GM23248 (cell line): ENCODE measurements around the gene MYT1. TPM values are rescaled to one million over a fixed set of nuclear protein-coding genes. Genes with fewer than 3 reads are reported as not detected.

Experiments
- DNase-seq: peaks from one replicate; pipeline ENCODE4 v3.0.0-alpha.2; 2015
- H2AFZ ChIP-seq: fragments of 200-600 bp; sonication (generic); 2 replicates; pipeline ENCODE4 v1.6.1; 2016; ENCODE audit warnings: antibody characterized with exemption
- H3F3A ChIP-seq: fragments of 200-600 bp; sonication (generic); 2 replicates; pipeline ENCODE4 v1.6.1; 2016; ENCODE audit warnings: mild to moderate bottlenecking, antibody characterized with exemption, mixed run types; ENCODE audit not compliant: insufficient read depth
- H3K27ac ChIP-seq: fragments of 200-600 bp; sonication (generic); 2 replicates; pipeline ENCODE4 v1.5.1; 2016; ENCODE audit warnings: mild to moderate bottlenecking
- H3K27me3 ChIP-seq: fragments of 200-600 bp; sonication (generic); replicated peaks from 2 replicates; pipeline ENCODE4 v1.6.1; 2016; ENCODE audit warnings: mild to moderate bottlenecking; ENCODE audit not compliant: insufficient read depth
- H3K36me3 ChIP-seq: fragments of 200-600 bp; sonication (generic); 2 replicates; pipeline ENCODE4 v1.6.1; 2016; ENCODE audit warnings: low read depth, mild to moderate bottlenecking
- H3K4me1 ChIP-seq: fragments of 200-600 bp; sonication (generic); 2 replicates; pipeline ENCODE4 v1.6.1; 2016; ENCODE audit warnings: mild to moderate bottlenecking; ENCODE audit not compliant: insufficient read depth
- H3K4me2 ChIP-seq: fragments of 200-600 bp; sonication (generic); one replicate; pipeline ENCODE4 v1.6.1; 2016; ENCODE audit warnings: mild to moderate bottlenecking; ENCODE audit not compliant: unreplicated experiment
- H3K4me3 ChIP-seq: fragments of 200-600 bp; sonication (generic); 2 replicates; pipeline ENCODE4 v1.5.1; 2016; ENCODE audit warnings: mild to moderate bottlenecking
- H3K79me2 ChIP-seq: fragments of 200-600 bp; sonication (generic); 2 replicates; pipeline ENCODE4 v1.6.1; 2016; ENCODE audit warnings: mild to moderate bottlenecking; ENCODE audit not compliant: insufficient read depth
- H3K9ac ChIP-seq: fragments of 200-600 bp; sonication (generic); 2 replicates; pipeline ENCODE4 v1.6.1; 2016; ENCODE audit warnings: mild to moderate bottlenecking
- H3K9me2 ChIP-seq: fragments of 200-600 bp; sonication (generic); 2 replicates; pipeline ENCODE4 v1.6.1; 2016; ENCODE audit warnings: mixed run types, mild to moderate bottlenecking, moderate library complexity; ENCODE audit not compliant: insufficient read depth
- H3K9me3 ChIP-seq: fragments of 200-600 bp; sonication (generic); one replicate; pipeline ENCODE4 v1.6.1; 2017; ENCODE audit warnings: low read depth
- H4K20me1 ChIP-seq: fragments of 200-600 bp; sonication (generic); 2 replicates; pipeline ENCODE4 v1.6.0; 2016; ENCODE audit not compliant: insufficient read depth
- EZH2 ChIP-seq: fragments of 200-600 bp; sonication (generic); IDR thresholded peaks from 2 replicates; pipeline ENCODE4 v1.6.1; 2018; ENCODE audit warnings: antibody characterized with exemption, mild to moderate bottlenecking; ENCODE audit not compliant: insufficient read depth, poor library complexity, severe bottlenecking
- EZH2phosphoT487 ChIP-seq: fragments of 200-600 bp; sonication (generic); IDR thresholded peaks from 2 replicates; pipeline ENCODE4 v1.6.1; 2018; ENCODE audit warnings: antibody characterized with exemption, moderate library complexity, mild to moderate bottlenecking, low read depth; ENCODE audit not compliant: insufficient read depth
- WGBS, 2 experiments: methylation state at CpG; one replicate each; pipeline ENCODE4 v1.1.6; 2015 to 2017; ENCODE audit warnings: low lambda C conversion rate in 2 of 2, low coverage in 1 of 2; ENCODE audit errors: missing lambda C conversion rate in 2 of 2; 5-methylcytosine and 5-hydroxymethylcytosine counted together
- in situ Hi-C: fragments of 300-500 bp; cut with MboI; formaldehyde crosslinking; loops from 2 replicates; pipeline ENCODE4 v1.15.0; 2020
- polyA plus RNA-seq: library from polyadenylated mRNA; unstranded; fragments of >200 nt; fragmentation: Nextera tagmentation; extraction: Ambion mirVana; gene quantifications from 2 replicates; pipeline ENCODE4 v1.2.1, GENCODE V29; 2016
- total RNA-seq: library from RNA; depleted of rRNA; stranded (reverse); fragments of >200 nt; shearing (Covaris generic); gene quantifications from 2 replicates; pipeline ENCODE4 v1.2.3, GENCODE V29; 2014

The MYT1 gene
- total and polyA plus RNA-seq, 2 experiments from 2014 or later: not detected

DNA sequence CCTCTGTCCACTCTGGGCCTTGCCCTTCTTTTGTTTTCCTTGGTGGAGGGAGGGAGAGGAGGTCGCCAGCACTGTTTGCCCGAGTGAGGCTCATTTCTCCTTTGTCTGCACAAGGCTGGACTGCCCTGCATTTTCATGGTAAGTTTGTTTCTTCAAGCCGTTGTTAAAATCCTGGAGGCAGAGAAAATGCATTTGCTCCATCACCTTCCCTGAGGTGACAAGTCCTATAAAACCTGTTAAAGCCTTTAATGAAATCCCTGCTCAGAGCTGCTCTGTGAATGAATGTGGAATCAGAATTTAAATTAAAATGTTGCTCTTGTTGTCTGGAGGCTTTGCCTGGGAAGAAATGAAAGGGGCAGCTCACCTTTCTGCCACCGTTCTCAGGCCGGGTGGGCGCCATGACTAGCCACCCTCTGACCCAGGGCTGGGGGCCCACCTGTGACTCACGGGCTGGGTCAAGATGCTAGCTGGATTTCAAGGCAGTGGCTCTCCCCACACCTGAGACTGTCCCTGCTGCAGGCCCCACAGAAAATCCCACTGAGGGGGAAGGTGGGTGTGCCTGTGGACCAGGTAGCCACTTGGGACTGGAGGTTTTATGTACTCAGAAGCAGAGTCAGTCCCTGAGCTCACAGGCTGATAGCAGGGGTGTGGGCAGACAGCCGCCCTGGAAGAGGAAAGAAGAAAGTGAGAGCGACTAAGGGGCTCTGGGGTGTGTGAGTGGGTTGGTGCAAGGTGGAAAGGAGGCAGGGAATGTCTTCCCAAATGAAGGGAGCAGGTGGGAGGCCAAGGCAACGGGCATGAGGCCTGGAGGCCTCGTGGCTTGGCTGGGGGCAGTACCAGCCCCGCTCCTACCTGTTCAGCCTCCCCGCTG lies 24.0 kb upstream of the MYT1 start:
- Histone ChIP-seq H3K27me3 (peaks cover 8% of the 10 kb centered on the region; the same call in 1 of the 2 replicates), H3K36me3 (no peaks in the 10 kb centered on the region), H3K9me2 (no peaks in the 10 kb centered on the region), H3K4me3 (no peak overlapping the region), H3K79me2 (no peaks in the 10 kb centered on the region), H3F3A (no peaks in the 10 kb centered on the region), H3K4me2 (no peak overlapping the region), H3K9ac (no peak overlapping the region), H3K4me1 (no peaks in the 10 kb centered on the region), H4K20me1 (no peaks in the 10 kb centered on the region), H2AFZ (no peak overlapping the region), H3K27ac (no peak overlapping the region), H3K9me3 (no peaks in the 10 kb centered on the region)
- in situ Hi-C loops: no loop called here
- TF ChIP-seq EZH2phosphoT487 (no peak), EZH2 (no peak)
- DNase-seq: no peak
- 45% methylated on average over 13 of the region's 13 CpGs for WGBS, 2 experiments

GRCh38 chr20:64140956-64141355 lies 23.3 kb upstream of the MYT1 start:
- Histone ChIP-seq H3K4me1 (no peaks in the 10 kb centered on the region), H3F3A (no peaks in the 10 kb centered on the region), H3K79me2 (no peaks in the 10 kb centered on the region), H3K4me2 (no peak overlapping the region), H3K36me3 (no peaks in the 10 kb centered on the region), H3K9ac (no peak overlapping the region), H4K20me1 (no peaks in the 10 kb centered on the region), H3K9me3 (no peaks in the 10 kb centered on the region), H2AFZ (no peak overlapping the region), H3K9me2 (no peaks in the 10 kb centered on the region), H3K27ac (no peak overlapping the region), H3K27me3 (peaks cover 8% of the 10 kb centered on the region; the same call in 1 of the 2 replicates), H3K4me3 (no peak overlapping the region)
- TF ChIP-seq EZH2phosphoT487 (no peak), EZH2 (no peak)
- in situ Hi-C loops: no loop called here
- 51 to 53% methylated on average over 10 of the region's 10 CpGs for WGBS, 2 experiments
- no peak for DNase-seq

DNA sequence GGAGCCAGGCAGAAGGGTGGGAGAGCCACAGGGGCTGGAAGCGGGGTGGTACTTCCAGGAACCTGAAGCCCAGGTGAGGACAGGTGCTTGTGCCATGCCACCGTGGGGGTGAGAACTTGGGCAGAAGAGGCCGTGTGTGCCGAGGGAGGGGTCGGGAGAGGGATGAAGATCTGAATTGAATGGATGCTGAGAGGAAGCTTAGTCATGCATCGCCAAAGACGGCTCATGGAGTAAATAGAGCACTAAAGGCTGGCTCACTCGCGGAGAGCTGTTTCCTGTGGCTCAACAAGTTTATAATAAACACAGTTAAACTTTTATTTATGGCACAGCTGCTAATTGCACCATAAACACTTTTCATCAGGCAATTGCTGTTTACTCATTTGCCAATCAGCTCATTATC lies 21.7 kb upstream of the MYT1 start:
- no peaks in the 10 kb centered on the region for H3K9me3 ChIP-seq
- in situ Hi-C loops: no loop called here
- H3K9me2 ChIP-seq: no peaks in the 10 kb centered on the region
- H3K4me2 ChIP-seq: no peak overlapping the region
- H3K9ac ChIP-seq: no peak overlapping the region
- TF ChIP-seq EZH2: no peak
- no peak for TF ChIP-seq EZH2phosphoT487
- peaks cover 8% of the 10 kb centered on the region; the same call in 1 of the 2 replicates for H3K27me3 ChIP-seq
- H3K36me3 ChIP-seq: no peaks in the 10 kb centered on the region
- no peak overlapping the region for H3K27ac ChIP-seq
- no peak overlapping the region for H3K4me3 ChIP-seq
- 31 to 39% methylated on average over 9 of the region's 9 CpGs for WGBS, 2 experiments
- no peaks in the 10 kb centered on the region for H3K79me2 ChIP-seq
- no peaks in the 10 kb centered on the region for H4K20me1 ChIP-seq
- H3K4me1 ChIP-seq: no peaks in the 10 kb centered on the region
- no peak overlapping the region for H2AFZ ChIP-seq
- no peak for DNase-seq
- H3F3A ChIP-seq: no peaks in the 10 kb centered on the region

DNA sequence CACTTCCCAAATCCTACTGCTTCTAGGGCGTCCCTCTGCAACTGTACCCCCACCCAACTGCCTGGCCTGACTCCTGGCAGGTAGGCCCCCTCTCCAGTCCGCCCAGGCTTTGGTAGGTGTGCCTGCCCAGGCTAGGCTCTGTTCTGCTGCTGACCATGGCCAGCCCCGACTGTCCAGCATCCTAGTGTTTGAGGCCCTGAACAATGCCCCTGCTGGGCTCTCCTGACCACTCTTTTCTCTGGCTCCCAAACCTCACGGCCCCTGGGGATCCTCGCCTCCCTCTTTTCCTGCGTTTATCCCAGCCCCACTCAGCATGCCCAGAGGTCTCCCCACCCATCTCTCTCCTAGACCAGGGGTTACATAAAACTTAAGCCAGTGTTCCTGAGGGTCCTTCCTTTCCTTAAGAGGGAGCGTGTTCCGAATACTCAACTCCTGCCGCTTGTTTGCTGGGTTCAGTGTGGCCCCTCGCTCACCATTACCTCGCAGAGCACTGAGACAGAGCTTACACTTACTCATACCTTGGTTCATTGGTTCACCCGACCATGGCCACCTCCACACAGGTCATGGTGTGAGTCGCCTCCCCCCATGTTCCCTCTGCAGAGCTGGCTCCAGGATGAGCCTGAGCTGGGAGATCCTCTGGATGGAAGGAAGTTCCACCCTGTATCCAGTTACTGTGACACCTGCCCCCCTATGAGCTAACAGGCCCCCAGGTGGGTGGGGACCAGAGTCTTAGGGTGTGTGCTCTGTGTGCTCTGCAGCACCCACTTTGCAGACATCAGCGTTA lies 21.0 kb upstream of the MYT1 start:
- 43 to 46% methylated on average over 14 of the region's 14 CpGs for whole genome bisulfite sequencing, 2 experiments
- Histone ChIP-seq H4K20me1 (no peaks in the 10 kb centered on the region), H3K4me1 (no peaks in the 10 kb centered on the region), H3K9me3 (no peaks in the 10 kb centered on the region), H3K36me3 (no peaks in the 10 kb centered on the region), H3K27me3 (peaks cover 8% of the 10 kb centered on the region; the same call in 1 of the 2 replicates), H3K9ac (no peak overlapping the region), H3K79me2 (no peaks in the 10 kb centered on the region), H3F3A (no peaks in the 10 kb centered on the region), H3K9me2 (no peaks in the 10 kb centered on the region), H2AFZ (no peak overlapping the region), H3K4me3 (no peak overlapping the region), H3K27ac (no peak overlapping the region), H3K4me2 (no peak overlapping the region)
- DNase-seq: no peak
- no peak for TF ChIP-seq EZH2phosphoT487
- TF ChIP-seq EZH2: no peak
- in situ Hi-C loops: no loop called here
